NB4 (cell line): Measurements from ENCODE around the gene OBSL1.

Experiments
- MAX ChIP-seq: IDR thresholded peaks from 2 replicates; pipeline ENCODE4 v1.6.1; 2011; ENCODE audit warnings: low read depth, low read length
- MYC ChIP-seq: IDR thresholded peaks from 2 replicates; pipeline ENCODE4 v1.6.1; 2011; ENCODE audit warnings: low read depth, low read length
- POLR2A ChIP-seq: IDR thresholded peaks from 2 replicates; pipeline ENCODE4 v1.6.1; 2011; ENCODE audit warnings: mild to moderate bottlenecking; ENCODE audit not compliant: insufficient read length; ENCODE audit errors: extremely low read depth
- TF ChIP-seq, protein P1 (sequence below): IDR thresholded peaks from one replicate; pipeline ENCODE4 v1.5.1; 2012; ENCODE audit warnings: low read depth, low read length

DNA sequence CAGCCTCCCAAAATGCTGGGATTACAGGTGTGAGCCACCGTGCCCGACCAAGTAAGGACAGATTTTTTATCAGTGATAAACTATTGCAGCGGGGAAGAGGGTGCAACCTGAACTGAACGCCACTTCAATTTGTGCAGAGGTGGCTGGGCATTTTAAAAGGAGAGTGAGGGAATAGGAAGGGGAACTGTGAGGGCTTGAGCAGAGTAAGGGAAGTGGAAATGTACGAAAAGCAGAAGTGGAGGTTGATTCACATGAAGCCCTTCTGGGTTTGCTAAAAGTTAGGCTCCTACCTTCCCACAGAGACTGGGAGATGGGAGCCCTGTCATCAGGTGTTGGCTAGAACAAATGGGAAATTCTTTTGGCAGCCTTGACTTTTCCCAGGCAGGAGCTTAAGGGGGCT lies 32.4 kb upstream of the OBSL1 start:
- TF ChIP-seq POLR2A (no peak), MYC (no peak), MAX (no peak)
- TF ChIP-seq, protein P1, sequence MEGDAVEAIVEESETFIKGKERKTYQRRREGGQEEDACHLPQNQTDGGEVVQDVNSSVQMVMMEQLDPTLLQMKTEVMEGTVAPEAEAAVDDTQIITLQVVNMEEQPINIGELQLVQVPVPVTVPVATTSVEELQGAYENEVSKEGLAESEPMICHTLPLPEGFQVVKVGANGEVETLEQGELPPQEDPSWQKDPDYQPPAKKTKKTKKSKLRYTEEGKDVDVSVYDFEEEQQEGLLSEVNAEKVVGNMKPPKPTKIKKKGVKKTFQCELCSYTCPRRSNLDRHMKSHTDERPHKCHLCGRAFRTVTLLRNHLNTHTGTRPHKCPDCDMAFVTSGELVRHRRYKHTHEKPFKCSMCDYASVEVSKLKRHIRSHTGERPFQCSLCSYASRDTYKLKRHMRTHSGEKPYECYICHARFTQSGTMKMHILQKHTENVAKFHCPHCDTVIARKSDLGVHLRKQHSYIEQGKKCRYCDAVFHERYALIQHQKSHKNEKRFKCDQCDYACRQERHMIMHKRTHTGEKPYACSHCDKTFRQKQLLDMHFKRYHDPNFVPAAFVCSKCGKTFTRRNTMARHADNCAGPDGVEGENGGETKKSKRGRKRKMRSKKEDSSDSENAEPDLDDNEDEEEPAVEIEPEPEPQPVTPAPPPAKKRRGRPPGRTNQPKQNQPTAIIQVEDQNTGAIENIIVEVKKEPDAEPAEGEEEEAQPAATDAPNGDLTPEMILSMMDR: no peak
